Stromal cell of bone marrow (primary cell): ENCODE measurements around the gene CIAO2B.
"Not testable (repeated sequence)": the region's sequence is repeated elsewhere in the genome, so short reads cannot be mapped to it uniquely, and the experiment has no call there.

Source experiments
- DNase-seq: peaks from one replicate; pipeline ENCODE4 v3.0.0-alpha.2; 2012; ENCODE audit warnings: low read depth

CIAO2B gene

GRCh38 chr16:66936889-66937554 lies 2.8 kb upstream of the CIAO2B start:
- DNase-seq = no peak

- DNase-seq = no peak
Observed at GRCh38 chr16:66936462-66936861, 2.3 kb upstream of the CIAO2B start.

GRCh38 chr16:66935314-66936011 lies 1.3 kb upstream of the CIAO2B start, which contains the start of gene CES2:
CES2 (plus strand) TSS chr16:66935516; CDS start chr16:66935636, 120 bp downstream.
- DNase-seq = no peak

- DNase-seq = not testable (repeated sequence)
Observed at GRCh38 chr16:66934839-66935313, 674 bp upstream of the CIAO2B start.

- no peak for DNase-seq
Observed at GRCh38 chr16:66933776-66934137, 445 bp downstream of the CIAO2B start.

GRCh38 chr16:66932076-66932475 lies 2.1 kb downstream of the CIAO2B start:
- no peak for DNase-seq

GRCh38 chr16:66931665-66932064 lies 2.5 kb downstream of the CIAO2B start:
- DNase-seq = no peak

GRCh38 chr16:66930189-66930588 lies 4.0 kb downstream of the CIAO2B start:
- no peak for DNase-seq

- no peak for DNase-seq
Observed at GRCh38 chr16:66928702-66929388, 5.4 kb downstream of the CIAO2B start.

GRCh38 chr16:66927918-66928649 lies 6.1 kb downstream of the CIAO2B start:
- no peak for DNase-seq

GRCh38 chr16:66926961-66927436 lies 7.2 kb downstream of the CIAO2B start:
- peak; percentile 79 for DNase-seq

- no peak for DNase-seq
Observed at GRCh38 chr16:66926171-66926947, 7.8 kb downstream of the CIAO2B start.

GRCh38 chr16:66925322-66925840 lies 8.8 kb downstream of the CIAO2B start, which contains the start of gene RRAD:
RRAD (minus strand) TSS chr16:66925535; CDS start chr16:66925179, 356 bp downstream.
- no peak for DNase-seq

GRCh38 chr16:66924527-66925321 lies 9.5 kb downstream of the CIAO2B start:
- DNase-seq = no peak

- no peak for DNase-seq
Observed at GRCh38 chr16:66923866-66924265, 10.3 kb downstream of the CIAO2B start.

- no peak for DNase-seq
Observed at GRCh38 chr16:66923247-66923731, 10.9 kb downstream of the CIAO2B start.

GRCh38 chr16:66921729-66922450 lies 12.3 kb downstream of the CIAO2B start:
- DNase-seq = no peak

- DNase-seq = no peak
Observed at GRCh38 chr16:66920924-66921680, 13.1 kb downstream of the CIAO2B start.

- DNase-seq = no peak
Observed at GRCh38 chr16:66920299-66920590, 14.0 kb downstream of the CIAO2B start.
